HepG2 (cell line): ENCODE data around the gene ASAP2. TPM values are rescaled to one million over a fixed set of nuclear protein-coding genes. Genes with fewer than 3 reads are reported as not detected.

ENCODE experiments used
- AHR ChIP-seq: IDR thresholded peaks from 2 replicates; pipeline ENCODE4 v1.6.1; 2018; ENCODE audit warnings: missing genetic modification reagents, missing compliant biosample characterization
- GATA4 ChIP-seq: sonication (generic); IDR thresholded peaks from 2 replicates; pipeline ENCODE4 v1.6.1; 2016; ENCODE audit warnings: antibody characterized with exemption, low read depth, borderline replicate concordance
- MAZ ChIP-seq, 2 experiments: sonication (generic) in 1 of 2; formaldehyde crosslinking in 1 of 2; IDR thresholded peaks; 2 replicates each; pipeline versions ENCODE4 v1.5.0 to v1.6.1; 2012 to 2020; ENCODE audit warnings: low read depth in 2 of 2, mild to moderate bottlenecking in 2 of 2, borderline replicate concordance in 1 of 2, improper control_type of control experiment in 1 of 2, low read length in 1 of 2, missing genetic modification reagents in 1 of 2, moderate library complexity in 1 of 2
- MEIS2 ChIP-seq: sonication (generic); formaldehyde crosslinking; IDR thresholded peaks from 2 replicates; pipeline ENCODE4 v1.9.0; 2021; ENCODE audit warnings: mild to moderate bottlenecking, missing genetic modification reagents
- NCOA1 ChIP-seq: sonication (generic); formaldehyde crosslinking; IDR thresholded peaks from 2 replicates; pipeline ENCODE4 v1.9.0; 2021; ENCODE audit warnings: missing genetic modification reagents
- NFIC ChIP-seq: IDR thresholded peaks from 2 replicates; pipeline ENCODE4 v1.6.1; 2012; ENCODE audit warnings: mild to moderate bottlenecking, low read length, inconsistent platforms
- NFKBIZ ChIP-seq: IDR thresholded peaks from 2 replicates; pipeline ENCODE4 v1.6.1; 2018; ENCODE audit warnings: missing genetic modification reagents, missing compliant biosample characterization
- POGZ ChIP-seq: sonication (generic); formaldehyde crosslinking; IDR thresholded peaks from 2 replicates; pipeline ENCODE4 v1.4.0; 2020; ENCODE audit warnings: mild to moderate bottlenecking, missing genetic modification reagents
- TEAD3 ChIP-seq: optimal IDR thresholded peaks from 2 replicates; pipeline ENCODE3; 2016; ENCODE audit warnings: borderline replicate concordance
- ZBTB26 ChIP-seq: IDR thresholded peaks from 2 replicates; pipeline ENCODE4 v1.6.1; 2016; ENCODE audit warnings: missing compliant biosample characterization, missing genetic modification reagents, borderline replicate concordance
- ZFP90 ChIP-seq: sonication (generic); formaldehyde crosslinking; IDR thresholded peaks from 2 replicates; pipeline ENCODE4 v1.8.0; 2022; ENCODE audit warnings: missing genetic modification reagents, mild to moderate bottlenecking, inconsistent platforms, borderline replicate concordance
- ZIK1 ChIP-seq: sonication (generic); formaldehyde crosslinking; IDR thresholded peaks from 2 replicates; pipeline ENCODE4 v1.5.0; 2020; ENCODE audit warnings: mild to moderate bottlenecking, low read depth, missing genetic modification reagents, borderline replicate concordance
- ZNF232 ChIP-seq: sonication (generic); formaldehyde crosslinking; IDR thresholded peaks from 2 replicates; pipeline ENCODE4 v1.4.0; 2020; ENCODE audit warnings: missing genetic modification reagents, borderline replicate concordance
- ZNF274 ChIP-seq: sonication (generic); formaldehyde crosslinking; IDR thresholded peaks from 2 replicates; pipeline ENCODE4 v1.5.1; 2020; ENCODE audit warnings: mild to moderate bottlenecking, missing genetic modification reagents
- ZNF670 ChIP-seq: sonication (generic); formaldehyde crosslinking; IDR thresholded peaks from 2 replicates; pipeline ENCODE4 v1.8.0; 2022; ENCODE audit warnings: mild to moderate bottlenecking, missing genetic modification reagents, borderline replicate concordance
- ZNF768 ChIP-seq: sonication (generic); formaldehyde crosslinking; IDR thresholded peaks from 2 replicates; pipeline ENCODE4 v1.4.0; 2020; ENCODE audit warnings: missing genetic modification reagents
- ZNF770 ChIP-seq: sonication (generic); formaldehyde crosslinking; IDR thresholded peaks from 2 replicates; pipeline ENCODE4 v1.5.0; 2020; ENCODE audit warnings: mild to moderate bottlenecking, missing genetic modification reagents
- polyA plus RNA-seq, 8 experiments: library from polyadenylated mRNA; depleted of rRNA in 3 of 8; stranded (reverse) in 7 of 8; unstranded in 1 of 8; fragments of >200 nt; fragmentation: Illumina TruSeq in 4 of 8; extraction: Trizol in 4 of 8; gene quantifications; 2 replicates each; pipeline versions ENCODE4 v1.2.1 to v1.2.3, GENCODE V29; 2011 to 2016; ENCODE audit warnings: low read depth in 4 of 8, missing spikeins in 1 of 8, mixed read lengths in 1 of 8; ENCODE audit not compliant: insufficient read depth in 1 of 8
- total RNA-seq, 5 experiments: library from RNA; depleted of rRNA; stranded (reverse); fragments of >200 nt; fragmentation: Illumina TruSeq; extraction: Trizol; gene quantifications; 2 replicates each; pipeline ENCODE4 v1.2.3, GENCODE V29; 2016; ENCODE audit warnings: low read depth in 1 of 5
- TF ChIP-seq, protein P1 (sequence below): sonication (generic); IDR thresholded peaks from 2 replicates; pipeline ENCODE4 v1.6.1; 2016; ENCODE audit warnings: low read depth, borderline replicate concordance
- TF ChIP-seq, protein P2 (sequence below): sonication (generic); formaldehyde crosslinking; conservative IDR thresholded peaks from 2 replicates; pipeline ENCODE4 v1.4.0; 2020; ENCODE audit warnings: missing genetic modification reagents
- TF ChIP-seq, protein P3 (sequence below): sonication (generic); formaldehyde crosslinking; IDR thresholded peaks from 2 replicates; pipeline ENCODE4 v1.5.0; 2020; ENCODE audit warnings: mild to moderate bottlenecking, missing genetic modification reagents, borderline replicate concordance

The ASAP2 gene
- total and polyA plus RNA-seq, 2 of the 13 experiments (the other 11 are each of a cell fraction or from before 2014, with no cell fraction given), result 7.3 to 22.3 TPM

GRCh38 chr2:9380702-9381628 is 174.4 kb downstream of the ASAP2 start (continued):
- peak; percentile 72 for TF ChIP-seq ZNF770 (CRISPR knock-in tag)
- TF ChIP-seq ZIK1 (CRISPR knock-in tag), result no peak
- TF ChIP-seq ZNF768 (CRISPR knock-in tag), result 0 out of 2 replicates have a peak, but pooled peaks have one; percentile 8
- peak; percentile 61 for TF ChIP-seq TEAD3
- TF ChIP-seq, protein P1, sequence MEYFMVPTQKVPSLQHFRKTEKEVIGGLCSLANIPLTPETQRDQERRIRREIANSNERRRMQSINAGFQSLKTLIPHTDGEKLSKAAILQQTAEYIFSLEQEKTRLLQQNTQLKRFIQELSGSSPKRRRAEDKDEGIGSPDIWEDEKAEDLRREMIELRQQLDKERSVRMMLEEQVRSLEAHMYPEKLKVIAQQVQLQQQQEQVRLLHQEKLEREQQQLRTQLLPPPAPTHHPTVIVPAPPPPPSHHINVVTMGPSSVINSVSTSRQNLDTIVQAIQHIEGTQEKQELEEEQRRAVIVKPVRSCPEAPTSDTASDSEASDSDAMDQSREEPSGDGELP, result peak; percentile 54; the same call in 1 of the 2 replicates
- no peak for TF ChIP-seq NCOA1
- TF ChIP-seq GATA4, result peak; percentile 73; the same call in 1 of the 2 replicates
- TF ChIP-seq ZBTB26 (CRISPR knock-in tag), result 0 out of 2 replicates have a peak, but pooled peaks have one; percentile 14
- TF ChIP-seq AHR (CRISPR knock-in tag), result no peak
- 0 out of 2 replicates have a peak, but pooled peaks have one; percentile 61 for TF ChIP-seq NFIC
- TF ChIP-seq ZNF274, result peak; percentile 44; the same call in 1 of the 2 replicates
- TF ChIP-seq, protein P2, sequence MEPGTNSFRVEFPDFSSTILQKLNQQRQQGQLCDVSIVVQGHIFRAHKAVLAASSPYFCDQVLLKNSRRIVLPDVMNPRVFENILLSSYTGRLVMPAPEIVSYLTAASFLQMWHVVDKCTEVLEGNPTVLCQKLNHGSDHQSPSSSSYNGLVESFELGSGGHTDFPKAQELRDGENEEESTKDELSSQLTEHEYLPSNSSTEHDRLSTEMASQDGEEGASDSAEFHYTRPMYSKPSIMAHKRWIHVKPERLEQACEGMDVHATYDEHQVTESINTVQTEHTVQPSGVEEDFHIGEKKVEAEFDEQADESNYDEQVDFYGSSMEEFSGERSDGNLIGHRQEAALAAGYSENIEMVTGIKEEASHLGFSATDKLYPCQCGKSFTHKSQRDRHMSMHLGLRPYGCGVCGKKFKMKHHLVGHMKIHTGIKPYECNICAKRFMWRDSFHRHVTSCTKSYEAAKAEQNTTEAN (CRISPR knock-in tag), result peak; percentile 49; the same call in 1 of the 2 replicates
- TF ChIP-seq ZFP90 (CRISPR knock-in tag), result peak; percentile 62; the same call in 1 of the 2 replicates
- TF ChIP-seq MEIS2 (CRISPR knock-in tag), result 0 out of 2 replicates have a peak, but pooled peaks have one; percentile 51
- 0 out of 2 replicates have a peak, but pooled peaks have one; percentile 60 for TF ChIP-seq NFKBIZ (CRISPR knock-in tag)
- TF ChIP-seq POGZ, result peak; percentile 71
- no peak for TF ChIP-seq ZNF670
- TF ChIP-seq, protein P3, sequence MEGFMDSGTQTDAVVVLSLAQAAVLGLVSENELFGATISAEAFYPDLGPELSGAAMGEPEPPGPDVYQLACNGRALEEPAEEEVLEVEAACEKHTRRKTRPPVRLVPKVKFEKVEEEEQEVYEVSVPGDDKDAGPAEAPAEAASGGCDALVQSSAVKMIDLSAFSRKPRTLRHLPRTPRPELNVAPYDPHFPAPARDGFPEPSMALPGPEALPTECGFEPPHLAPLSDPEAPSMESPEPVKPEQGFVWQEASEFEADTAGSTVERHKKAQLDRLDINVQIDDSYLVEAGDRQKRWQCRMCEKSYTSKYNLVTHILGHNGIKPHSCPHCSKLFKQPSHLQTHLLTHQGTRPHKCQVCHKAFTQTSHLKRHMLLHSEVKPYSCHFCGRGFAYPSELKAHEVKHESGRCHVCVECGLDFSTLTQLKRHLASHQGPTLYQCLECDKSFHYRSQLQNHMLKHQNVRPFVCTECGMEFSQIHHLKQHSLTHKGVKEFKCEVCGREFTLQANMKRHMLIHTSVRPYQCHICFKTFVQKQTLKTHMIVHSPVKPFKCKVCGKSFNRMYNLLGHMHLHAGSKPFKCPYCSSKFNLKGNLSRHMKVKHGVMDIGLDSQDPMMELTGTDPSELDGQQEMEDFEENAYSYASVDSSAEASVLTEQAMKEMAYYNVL (CRISPR knock-in tag), result peak; percentile 97
- no peak for TF ChIP-seq MAZ (IDR thresholded peaks at IDR 0.05; ENCODE audit: borderline replicate concordance, low read depth, low read length)
- TF ChIP-seq MAZ (CRISPR knock-in tag; IDR thresholded peaks at IDR 0.05; ENCODE audit: low read depth), result 0 out of 2 replicates have a peak, but pooled peaks have one; percentile 22
- peak; percentile 86; the same call in 1 of the 2 replicates for TF ChIP-seq ZNF232 (CRISPR knock-in tag)
